IPS DF 4.7 (cell line): ENCODE data around the gene MINDY4B.

ENCODE experiments used
- DNase-seq: peaks from one replicate; pipeline ENCODE4 v3.0.0-alpha.2; 2013; ENCODE audit warnings: low spot score; ENCODE audit errors: extremely low read depth

MINDY4B gene

DNA sequence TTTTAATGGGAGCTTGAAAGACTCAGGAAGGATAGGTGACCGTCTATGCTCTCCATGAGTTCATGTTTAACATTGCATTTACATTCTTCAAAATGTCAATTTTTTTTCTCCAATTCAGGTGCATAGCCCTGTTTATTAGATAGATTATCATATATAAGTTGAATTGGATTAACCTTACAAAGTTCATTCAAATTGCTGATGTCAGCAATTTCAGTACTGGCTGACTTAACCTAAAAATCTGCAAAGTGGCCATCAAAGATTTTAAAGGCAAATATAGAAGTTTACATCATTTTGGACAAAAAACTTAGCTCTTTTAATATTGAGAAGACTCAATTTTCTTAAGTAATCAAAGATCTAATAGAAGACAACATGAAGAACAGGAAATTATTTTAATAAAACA, 57.8 kb downstream of the MINDY4B start:
- DNase-seq: no peak

DNA sequence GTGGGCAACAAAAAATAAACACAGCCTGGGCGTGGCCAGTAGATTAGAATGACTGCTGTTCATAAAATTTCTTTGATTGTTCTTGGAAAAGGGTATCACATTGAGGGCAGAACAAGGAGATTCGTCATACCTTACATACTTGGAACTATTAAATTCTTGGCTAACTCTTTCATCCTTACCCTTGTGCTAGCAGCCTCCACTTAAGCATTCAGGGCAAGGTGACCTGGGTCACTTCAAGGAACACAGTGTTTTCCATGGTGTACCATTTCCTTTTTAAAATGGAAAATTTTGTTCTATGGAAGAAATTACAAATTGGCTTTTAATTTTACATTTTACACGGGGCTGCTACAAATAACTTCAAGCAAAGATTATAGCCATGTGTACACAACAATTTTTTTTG, 60.8 kb downstream of the MINDY4B start:
- DNase-seq: no peak

- no peak for DNase-seq
Measured at GRCh38 chr3:150843241-150843640, 62.0 kb downstream of the MINDY4B start.

DNA sequence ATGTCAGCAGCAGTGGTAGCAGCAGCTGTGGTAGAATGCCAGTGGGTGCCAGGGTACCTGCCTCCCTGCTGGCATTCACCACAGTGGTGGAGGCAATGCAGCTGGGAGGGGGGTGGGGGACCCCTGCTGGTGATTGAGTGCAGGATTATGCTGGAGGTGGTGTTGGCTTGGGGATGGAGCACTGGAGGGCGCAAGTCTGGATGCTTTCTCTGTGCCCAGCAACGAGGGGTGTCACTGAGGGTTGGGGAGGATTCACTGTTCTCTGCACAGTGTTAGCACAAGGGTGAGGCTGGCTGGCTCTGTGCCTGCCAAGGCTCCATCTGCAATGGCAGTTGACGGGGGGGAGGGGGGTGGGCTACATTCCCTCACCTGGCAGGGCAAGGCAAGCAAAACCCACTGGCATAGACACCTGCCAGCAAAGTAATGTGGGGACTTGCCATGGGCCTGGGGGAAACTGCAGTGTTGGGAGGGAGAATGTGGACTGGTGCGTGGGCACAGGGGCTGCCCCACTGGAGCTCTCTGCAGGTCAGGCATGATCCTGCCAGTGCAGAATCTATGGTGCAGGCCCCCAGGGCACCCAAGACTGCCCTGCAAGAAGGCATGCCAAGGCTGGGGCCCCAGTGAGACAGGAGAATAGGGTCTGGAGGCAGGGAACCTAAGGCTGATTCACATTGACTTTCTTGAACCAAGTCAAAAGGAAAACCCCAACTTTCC, 64.3 kb downstream of the MINDY4B start:
- DNase-seq: no peak

- DNase-seq: no peak
Measured at GRCh38 chr3:150830745-150831144, 74.5 kb downstream of the MINDY4B start.

GRCh38 chr3:150830094-150830681, 75.1 kb downstream of the MINDY4B start:
- DNase-seq: no peak

DNA sequence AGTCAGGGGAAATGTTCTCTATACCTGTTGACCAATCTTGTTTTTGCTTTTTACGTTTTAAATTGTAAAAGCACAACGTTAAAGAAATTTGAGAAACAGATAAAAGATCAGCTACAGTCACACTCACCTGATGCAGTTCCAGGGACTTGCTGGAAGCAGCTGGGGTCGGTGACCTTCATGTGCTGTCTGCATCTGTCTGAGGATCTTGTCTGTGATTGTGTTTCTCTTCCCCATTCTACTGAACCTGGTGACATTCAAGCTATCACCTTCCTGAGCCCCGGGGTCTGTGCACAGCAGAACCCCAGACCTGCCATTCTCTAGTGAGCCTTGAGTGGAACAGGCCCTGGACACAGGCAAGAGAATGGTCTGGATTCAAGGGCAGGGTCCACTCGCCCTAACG, 75.8 kb downstream of the MINDY4B start:
- no peak for DNase-seq

GRCh38 chr3:150828997-150829396, 76.2 kb downstream of the MINDY4B start:
- DNase-seq: no peak

DNA sequence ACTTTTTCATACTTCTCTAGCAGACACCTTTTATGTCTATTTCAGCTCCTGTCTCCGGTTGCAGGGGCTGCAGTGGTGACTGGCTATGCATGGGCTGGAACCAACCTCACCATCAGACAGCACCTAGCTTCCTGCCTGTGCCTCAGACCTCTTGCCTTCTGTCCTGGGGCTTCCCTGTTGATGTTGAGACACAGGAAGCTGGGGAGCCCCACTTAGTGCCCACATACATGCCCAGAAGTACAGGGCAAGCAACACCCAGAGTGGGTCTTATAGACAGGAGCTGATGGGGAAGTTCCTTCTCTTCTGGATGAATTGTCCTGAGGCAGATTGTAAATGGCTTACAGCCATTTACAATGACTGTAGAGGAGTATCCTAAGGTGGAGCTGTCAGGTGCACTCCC, 77.0 kb downstream of the MINDY4B start:
- no peak for DNase-seq

- no peak for DNase-seq
Measured at GRCh38 chr3:150826466-150827282, 78.6 kb downstream of the MINDY4B start.

GRCh38 chr3:150825916-150826377, 79.3 kb downstream of the MINDY4B start:
- DNase-seq: no peak

DNA sequence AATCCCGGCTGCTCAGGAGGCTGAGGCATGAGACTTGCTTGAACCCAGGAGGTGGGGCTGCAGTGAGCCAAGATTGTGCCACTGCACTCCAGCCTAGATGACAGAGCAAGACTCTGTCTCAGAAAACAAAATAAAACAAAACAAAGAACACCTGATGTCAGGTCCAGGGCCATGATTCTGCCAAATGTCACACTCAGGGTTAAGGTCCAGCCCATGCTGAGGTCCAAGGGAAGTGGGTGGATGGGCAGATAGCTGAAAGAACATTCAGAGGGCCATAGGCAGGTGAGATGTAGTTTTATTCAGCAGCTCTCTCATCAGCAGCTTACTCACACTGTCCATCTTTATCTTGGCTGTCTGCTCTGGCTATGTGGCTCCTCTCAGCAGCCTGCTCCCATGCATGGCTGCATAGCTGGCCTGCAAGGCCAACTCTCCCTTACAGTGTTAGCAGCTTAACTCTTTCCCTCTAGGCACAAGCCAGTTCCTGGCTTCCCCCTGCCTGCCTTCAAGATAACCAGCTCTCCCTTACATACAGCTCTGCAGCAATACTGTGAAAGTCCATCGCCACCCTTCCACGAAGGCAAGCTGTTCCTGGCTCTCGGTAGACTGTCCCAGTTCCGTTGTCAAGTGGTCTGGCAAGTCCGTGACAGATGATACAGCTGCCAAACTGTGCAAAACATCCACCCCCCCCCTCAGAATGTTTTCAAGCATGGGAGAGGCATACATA, 79.9 kb downstream of the MINDY4B start:
- no peak for DNase-seq

DNA sequence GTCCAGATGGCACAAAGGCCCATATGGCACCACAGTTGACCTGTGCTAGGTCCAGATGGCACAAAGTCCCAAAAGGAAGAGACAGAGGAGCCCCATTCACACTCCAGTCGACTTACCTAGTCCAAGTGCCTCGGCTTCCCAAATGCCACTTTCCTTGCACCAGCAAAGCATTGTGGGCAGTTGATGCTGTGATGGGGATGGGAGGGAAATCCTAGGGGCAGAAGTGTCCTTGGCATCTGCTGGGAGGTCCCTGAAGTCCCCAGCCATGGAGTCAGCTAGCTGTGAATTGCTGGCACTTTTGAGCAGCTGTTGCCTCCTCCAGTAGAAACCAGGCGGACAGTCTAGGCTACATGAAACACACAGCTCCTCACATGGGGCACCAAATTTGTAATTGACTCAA, 82.0 kb downstream of the MINDY4B start:
- DNase-seq: no peak

- DNase-seq: no peak
Measured at GRCh38 chr3:150822636-150823035, 82.6 kb downstream of the MINDY4B start.
